A549 treated with RU486 at 1 μM for 4 hours (cell line): ENCODE measurements around the gene THG1L. TPM values are rescaled to one million over a fixed set of nuclear protein-coding genes. Genes with fewer than 3 reads are reported as not detected.

Experiments used
- total RNA-seq: library from RNA; stranded (reverse); fragments of 200-300 nt; extraction: Qiagen RNA extraction; gene quantifications from 5 replicates; pipeline ENCODE4 v1.2.3, GENCODE V29; 2022; ENCODE audit warnings: low read depth

Gene THG1L
- 26.2 to 36.1 TPM (median 29.3 TPM) in 5 replicates for total RNA-seq

GRCh38 chr5:157731272-157732129 is at the start of gene THG1L:
TSS of gene THG1L (plus strand) at chr5:157731420. CDS start at chr5:157731441, 21 bp downstream.

GRCh38 chr5:157743163-157744050 is 12.2 kb downstream of the THG1L start, which contains the start of gene LSM11:
TSS of gene LSM11 (plus strand) at chr5:157743712. CDS start at chr5:157743751, 39 bp downstream.

Other genes starting within 250 kb of the THG1L start
- gene ADAM19, start 155.6 kb upstream of the THG1L start, total RNA-seq: 13.9 to 19.9 TPM (median 17.9 TPM) in 5 replicates
- 0.06 to 0.09 TPM in 2 of 5 replicates, not detected in the others for gene SOX30, start 79.0 kb upstream of the THG1L start, total RNA-seq
- not detected in 5 replicates for gene C5orf52, start 59.9 kb upstream of the THG1L start, total RNA-seq
- 1.9 to 3.6 TPM (median 3.0 TPM) in 5 replicates for gene LSM11, start 12.3 kb downstream of the THG1L start, total RNA-seq
- gene CLINT1, start 127.7 kb downstream of the THG1L start, total RNA-seq: 68.3 to 79.8 TPM (median 77.8 TPM) in 5 replicates